ENCODE data around the gene SORCS3. TPM values are rescaled to one million over a fixed set of nuclear protein-coding genes. Genes with fewer than 3 reads are reported as not detected.
A peak's percentile ranks its signal among the peaks of the same experiment; 100 is the strongest.

SORCS3 gene
- total RNA-seq, 1 donor from 2014 or later: not detected

GRCh38 chr10:104819731-104820130 lies 178.6 kb downstream of the SORCS3 start:
- no peak for TF ChIP-seq CTCF (IDR thresholded peaks at IDR 0.05)
- intact Hi-C loops (cut with DNase I): no loop called here
- Histone ChIP-seq H3K9me3 (no peaks in the 10 kb centered on the region), H3K36me3 (no peaks in the 10 kb centered on the region), H3K4me3 (no peak overlapping the region), H3K4me1 (no peaks in the 10 kb centered on the region), H3K27ac (no peak overlapping the region), H3K27me3 (ENCODE audit: low read depth) (no peaks in the 10 kb centered on the region)
- DNase-seq (no peak), ATAC-seq (no peak)

GRCh38 chr10:104822088-104822487 lies 181.0 kb downstream of the SORCS3 start:
- Histone ChIP-seq H3K4me3 (no peak overlapping the region), H3K36me3 (no peaks in the 10 kb centered on the region), H3K4me1 (no peaks in the 10 kb centered on the region), H3K9me3 (no peaks in the 10 kb centered on the region), H3K27me3 (ENCODE audit: low read depth) (no peaks in the 10 kb centered on the region), H3K27ac (no peak overlapping the region)
- no peak for DNase-seq
- no peak for ATAC-seq
- intact Hi-C loops (cut with DNase I): no loop called here
- no peak for TF ChIP-seq CTCF (IDR thresholded peaks at IDR 0.05)

- peak in 1 of 2 donors; percentile 47 for ATAC-seq
- intact Hi-C loops (cut with DNase I): no loop called here
- no peaks in the 10 kb centered on the region for H3K27me3 ChIP-seq (ENCODE audit: low read depth)
- no peak for DNase-seq
- no peak overlapping the region for H3K27ac ChIP-seq
- H3K36me3 ChIP-seq: no peaks in the 10 kb centered on the region
- H3K9me3 ChIP-seq: no peaks in the 10 kb centered on the region
- no peak for TF ChIP-seq CTCF (IDR thresholded peaks at IDR 0.05)
- H3K4me1 ChIP-seq: no peaks in the 10 kb centered on the region
- no peak overlapping the region for H3K4me3 ChIP-seq
Measured at GRCh38 chr10:104824380-104825006, 183.4 kb downstream of the SORCS3 start.

- Histone ChIP-seq H3K9me3 (no peaks in the 10 kb centered on the region), H3K27ac (no peak overlapping the region), H3K36me3 (no peaks in the 10 kb centered on the region), H3K4me3 (no peak overlapping the region), H3K27me3 (ENCODE audit: low read depth) (no peaks in the 10 kb centered on the region), H3K4me1 (no peaks in the 10 kb centered on the region)
- no peak for TF ChIP-seq CTCF (IDR thresholded peaks at IDR 0.05)
- DNase-seq (no peak), ATAC-seq (no peak)
- intact Hi-C loops (cut with DNase I): no loop called here
Measured at GRCh38 chr10:104831272-104831671, 190.2 kb downstream of the SORCS3 start.

GRCh38 chr10:104834580-104834979 lies 193.5 kb downstream of the SORCS3 start:
- TF ChIP-seq CTCF (IDR thresholded peaks at IDR 0.05): no peak
- no peak for ATAC-seq
- no peaks in the 10 kb centered on the region for H3K27me3 ChIP-seq (ENCODE audit: low read depth)
- no peak overlapping the region for H3K27ac ChIP-seq
- H3K4me3 ChIP-seq: no peak overlapping the region
- H3K36me3 ChIP-seq: no peaks in the 10 kb centered on the region
- no peak for DNase-seq
- intact Hi-C loops (cut with DNase I): no loop called here
- no peaks in the 10 kb centered on the region for H3K4me1 ChIP-seq
- no peaks in the 10 kb centered on the region for H3K9me3 ChIP-seq

Measured in lower lobe of right lung (tissue), 2 donors.